RWPE1 (cell line): ENCODE results near the gene DNAJB9.

Source experiments
- CTCF ChIA-PET: fragments of 350-600 bp; sonication (Branson Sonifier 250); formaldehyde crosslinking; extraction: SDS; loops from one replicate; lab custom pipeline; 2021; lab: Yijun Ruan, JAX
- POLR2A ChIA-PET: fragments of 400-600 bp; formaldehyde crosslinking; extraction: SDS; loops from one replicate; lab custom pipeline; 2020; ENCODE audit warnings: antibody characterized with exemption; ENCODE audit not compliant: low non-redundant PET; lab: Yijun Ruan, JAX
- DNase-seq: peaks from one replicate; pipeline ENCODE4 v3.0.0; 2012; ENCODE audit warnings: low spot score
- H3K27ac ChIP-seq: fragments of 450-650 bp; 2 replicates; pipeline ENCODE4 v1.5.1; 2017
- TF ChIP-seq, protein P1 (sequence below): fragments of 450-650 bp; conservative IDR thresholded peaks from 2 replicates; pipeline ENCODE4 v1.5.1; 2017; ENCODE audit warnings: low read depth, mild to moderate bottlenecking

The DNAJB9 gene

DNA sequence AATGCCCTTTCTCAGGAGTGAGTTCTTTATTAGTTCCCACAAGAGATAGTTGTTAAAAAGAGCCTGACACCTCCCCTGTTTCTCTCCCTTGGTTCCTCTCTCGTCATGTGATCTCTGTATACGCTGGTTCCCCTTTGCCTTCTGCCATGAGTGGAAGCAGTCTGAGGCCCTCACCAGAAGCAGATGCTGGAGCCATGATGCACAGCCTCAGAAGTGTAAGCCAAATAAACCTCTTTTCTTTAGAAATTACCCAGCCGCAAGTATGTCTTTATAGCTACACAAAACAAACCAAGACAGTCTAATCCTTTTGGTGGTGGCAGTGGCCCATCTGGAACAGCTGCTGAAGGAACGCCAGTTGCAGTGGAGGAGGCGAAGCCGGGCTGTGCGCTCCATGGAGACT lies 9.3 kb downstream of the DNAJB9 start:
- H3K27ac ChIP-seq, result no peak overlapping the region
- POLR2A ChIA-PET, result no interaction called here
- CTCF ChIA-PET, result no interaction called here
- DNase-seq, result no peak
- TF ChIP-seq, protein P1, sequence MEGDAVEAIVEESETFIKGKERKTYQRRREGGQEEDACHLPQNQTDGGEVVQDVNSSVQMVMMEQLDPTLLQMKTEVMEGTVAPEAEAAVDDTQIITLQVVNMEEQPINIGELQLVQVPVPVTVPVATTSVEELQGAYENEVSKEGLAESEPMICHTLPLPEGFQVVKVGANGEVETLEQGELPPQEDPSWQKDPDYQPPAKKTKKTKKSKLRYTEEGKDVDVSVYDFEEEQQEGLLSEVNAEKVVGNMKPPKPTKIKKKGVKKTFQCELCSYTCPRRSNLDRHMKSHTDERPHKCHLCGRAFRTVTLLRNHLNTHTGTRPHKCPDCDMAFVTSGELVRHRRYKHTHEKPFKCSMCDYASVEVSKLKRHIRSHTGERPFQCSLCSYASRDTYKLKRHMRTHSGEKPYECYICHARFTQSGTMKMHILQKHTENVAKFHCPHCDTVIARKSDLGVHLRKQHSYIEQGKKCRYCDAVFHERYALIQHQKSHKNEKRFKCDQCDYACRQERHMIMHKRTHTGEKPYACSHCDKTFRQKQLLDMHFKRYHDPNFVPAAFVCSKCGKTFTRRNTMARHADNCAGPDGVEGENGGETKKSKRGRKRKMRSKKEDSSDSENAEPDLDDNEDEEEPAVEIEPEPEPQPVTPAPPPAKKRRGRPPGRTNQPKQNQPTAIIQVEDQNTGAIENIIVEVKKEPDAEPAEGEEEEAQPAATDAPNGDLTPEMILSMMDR, result no peak

DNA sequence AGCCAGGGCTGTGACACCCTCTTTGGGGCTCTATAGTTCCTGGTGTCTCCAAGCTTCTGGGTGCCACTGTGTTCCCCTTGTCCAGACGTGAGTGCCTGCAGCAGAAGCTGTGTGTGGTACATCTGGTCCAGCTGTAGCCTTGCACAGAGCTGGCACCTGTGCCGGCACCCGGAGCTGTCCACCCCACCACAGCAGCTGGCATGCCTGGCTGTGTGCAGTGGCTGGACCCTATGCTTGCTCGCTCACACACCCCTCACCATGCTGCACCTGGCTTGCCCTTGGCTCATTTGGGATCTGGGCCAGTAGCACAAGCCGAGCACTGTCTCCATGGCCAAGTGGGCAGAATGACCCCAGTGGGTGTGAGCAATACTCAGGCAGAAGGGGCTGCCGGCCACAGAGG lies 10.6 kb downstream of the DNAJB9 start:
- ChIA-PET CTCF (no interaction called here), POLR2A (interaction anchor here (0.5 kb wide), 1 partner anchor 53 kb away, joined by 4 read pairs; no protein-coding TSS in a partner anchor)
- DNase-seq, result no peak
- no peak overlapping the region for H3K27ac ChIP-seq
- TF ChIP-seq, protein P1, result no peak

DNA sequence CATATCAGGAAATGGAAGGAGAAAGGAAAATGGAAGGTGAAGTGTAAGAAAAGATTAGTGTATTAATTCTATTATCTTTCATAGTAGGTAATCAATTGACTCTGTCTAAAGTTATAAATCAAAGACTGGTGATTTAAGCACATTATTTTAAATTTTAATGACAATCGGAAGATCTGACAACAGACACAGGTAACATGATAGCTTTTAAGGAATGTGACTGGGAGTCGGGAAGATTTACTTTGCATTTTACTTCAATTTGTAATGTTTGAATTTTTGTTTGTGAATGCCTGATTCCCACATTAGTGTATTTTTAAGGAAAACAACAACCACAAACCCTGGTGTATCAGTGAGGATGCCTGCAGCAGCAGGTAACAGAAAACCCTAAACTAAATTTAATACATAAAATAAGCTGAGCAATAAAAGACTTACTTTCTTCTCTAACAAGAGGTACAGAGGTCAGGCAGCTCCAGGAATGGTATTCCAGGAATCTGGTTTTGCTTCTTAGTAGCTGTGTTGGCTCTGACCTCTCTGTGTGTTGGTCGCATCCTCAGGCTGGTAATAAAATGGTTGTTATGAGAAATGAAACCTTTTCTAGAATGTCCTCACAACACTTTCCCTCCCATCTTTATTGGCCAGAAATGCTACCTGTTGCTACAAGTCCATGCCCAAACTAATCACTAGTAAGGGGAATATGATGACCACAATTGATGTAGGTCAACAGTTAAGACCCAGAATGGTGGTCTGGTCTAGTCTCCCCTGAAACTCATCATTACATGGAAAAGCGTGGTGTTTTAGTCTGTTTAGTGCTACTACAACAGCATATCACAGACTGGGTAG lies 12.2 kb downstream of the DNAJB9 start:
- CTCF ChIA-PET, result no interaction called here
- H3K27ac ChIP-seq, result no peak overlapping the region
- no peak for DNase-seq
- POLR2A ChIA-PET, result no interaction called here
- TF ChIP-seq, protein P1, result no peak

DNA sequence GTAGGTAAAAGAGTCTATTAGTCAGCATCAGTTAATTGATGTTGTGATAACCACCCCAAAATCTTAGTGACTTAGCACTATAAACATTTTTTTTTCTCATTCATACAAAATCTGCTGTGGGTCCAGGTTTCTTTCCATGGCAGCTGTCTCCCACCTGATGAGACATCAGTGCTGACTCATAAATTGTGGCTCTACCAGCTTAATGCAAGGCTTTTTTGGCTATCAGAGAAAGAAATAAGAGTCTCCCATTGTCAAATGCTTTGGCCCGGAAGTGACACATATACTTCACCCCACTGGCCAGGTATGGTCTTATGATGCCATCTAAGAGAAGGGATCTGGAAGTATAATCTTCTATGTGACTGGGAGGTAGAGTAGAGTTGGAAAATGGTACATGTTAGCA lies 14.5 kb downstream of the DNAJB9 start:
- ChIA-PET CTCF (no interaction called here), POLR2A (no interaction called here)
- DNase-seq, result no peak
- H3K27ac ChIP-seq, result no peak overlapping the region
- TF ChIP-seq, protein P1, result no peak

DNA sequence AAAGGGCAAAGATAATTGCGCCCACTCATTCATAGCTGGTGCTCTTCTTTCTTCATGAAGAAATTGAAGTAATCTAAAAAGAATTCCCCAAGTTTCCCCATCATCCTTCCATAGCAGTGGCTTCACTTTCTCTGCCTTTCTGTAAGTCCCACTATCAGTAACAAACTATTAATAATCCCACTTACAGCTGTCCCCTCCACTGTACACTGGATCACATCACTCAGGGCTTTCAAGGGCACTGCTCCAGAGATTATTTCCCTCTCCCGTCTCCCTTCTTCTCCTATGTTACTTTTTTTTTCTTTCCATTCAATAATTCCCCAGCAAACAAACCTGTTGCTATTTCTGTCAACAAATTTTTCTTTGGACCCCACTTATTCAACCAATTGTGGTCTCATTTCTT lies 16.2 kb downstream of the DNAJB9 start:
- ChIA-PET CTCF (no interaction called here), POLR2A (no interaction called here)
- TF ChIP-seq, protein P1, result no peak
- no peak overlapping the region for H3K27ac ChIP-seq
- no peak for DNase-seq

DNA sequence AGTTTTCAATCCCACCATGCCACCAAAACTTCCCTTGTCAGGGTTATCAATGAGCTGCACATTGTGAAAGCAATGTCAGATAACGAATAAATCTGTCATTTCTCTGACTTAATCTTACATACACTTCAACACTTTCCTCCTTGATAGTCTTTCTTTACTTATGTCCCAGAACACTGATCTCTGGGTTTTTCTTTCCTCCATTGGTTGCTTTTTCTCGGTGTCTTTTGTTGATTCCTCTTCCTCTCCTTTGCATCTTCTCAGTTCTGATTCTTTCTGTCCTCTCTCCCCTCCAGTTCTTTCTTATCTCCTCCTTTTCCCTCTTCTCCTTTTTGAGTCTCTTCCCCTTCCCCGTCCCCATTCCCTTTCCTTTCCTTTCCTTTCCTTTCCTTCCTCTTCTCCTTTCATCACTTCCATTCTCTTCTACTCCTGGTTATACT lies 16.6 kb downstream of the DNAJB9 start:
- no peak for DNase-seq
- TF ChIP-seq, protein P1, result no peak
- CTCF ChIA-PET, result interaction anchor here (1.1 kb wide), 1 partner anchor 17 kb away, joined by 3 read pairs; no protein-coding TSS in a partner anchor
- POLR2A ChIA-PET, result no interaction called here
- no peak overlapping the region for H3K27ac ChIP-seq
